Central memory CD4-positive, alpha-beta T cell (primary cell): ENCODE results near the gene SLC13A4.
A peak's percentile ranks its signal among the peaks of the same experiment; 100 is the strongest.
"Not testable (repeated sequence)": the region's sequence is repeated elsewhere in the genome, so short reads cannot be mapped to it uniquely, and the experiment has no call there.

ENCODE experiments used
- DNase-seq: peaks from one replicate; pipeline ENCODE4 v3.0.0; 2022

Gene SLC13A4

DNA sequence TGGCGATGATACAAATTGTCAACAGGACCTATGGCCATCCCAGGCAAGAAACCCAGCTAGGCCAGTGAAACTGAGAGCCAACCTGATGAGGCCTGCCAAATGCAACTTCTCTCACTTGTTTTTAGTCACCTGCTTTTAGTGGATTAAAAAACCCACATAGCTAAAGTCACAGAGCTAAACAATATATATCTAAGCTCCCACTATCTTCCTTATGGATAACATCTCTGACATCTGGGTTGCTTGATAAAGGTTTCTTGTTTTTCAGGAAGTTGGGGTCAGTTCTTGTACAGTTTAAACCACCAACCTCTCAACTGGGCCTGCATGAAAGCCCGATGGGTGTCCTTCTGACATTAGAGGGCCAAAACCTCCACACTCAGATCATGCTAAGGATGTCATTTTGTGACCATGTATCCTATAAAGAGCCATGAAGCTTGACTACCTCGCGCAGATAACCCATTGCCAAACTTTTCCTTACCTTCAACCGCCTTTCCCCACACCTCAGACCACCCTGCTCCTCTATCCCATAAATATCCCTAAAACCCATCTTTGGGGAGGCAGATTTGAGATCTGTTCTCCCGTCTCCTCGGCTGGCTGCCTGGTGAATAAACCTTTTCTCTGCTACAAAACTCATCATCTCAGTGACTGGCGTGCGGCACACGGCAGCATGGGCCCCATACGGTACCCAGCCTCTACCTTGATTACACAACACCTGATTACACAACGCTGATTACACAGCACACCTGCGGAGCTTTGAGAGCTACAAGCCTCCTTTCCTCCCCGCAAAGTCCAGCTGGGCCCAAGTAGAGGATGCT, 66.5 kb downstream of the SLC13A4 start:
- DNase-seq: no peak

DNA sequence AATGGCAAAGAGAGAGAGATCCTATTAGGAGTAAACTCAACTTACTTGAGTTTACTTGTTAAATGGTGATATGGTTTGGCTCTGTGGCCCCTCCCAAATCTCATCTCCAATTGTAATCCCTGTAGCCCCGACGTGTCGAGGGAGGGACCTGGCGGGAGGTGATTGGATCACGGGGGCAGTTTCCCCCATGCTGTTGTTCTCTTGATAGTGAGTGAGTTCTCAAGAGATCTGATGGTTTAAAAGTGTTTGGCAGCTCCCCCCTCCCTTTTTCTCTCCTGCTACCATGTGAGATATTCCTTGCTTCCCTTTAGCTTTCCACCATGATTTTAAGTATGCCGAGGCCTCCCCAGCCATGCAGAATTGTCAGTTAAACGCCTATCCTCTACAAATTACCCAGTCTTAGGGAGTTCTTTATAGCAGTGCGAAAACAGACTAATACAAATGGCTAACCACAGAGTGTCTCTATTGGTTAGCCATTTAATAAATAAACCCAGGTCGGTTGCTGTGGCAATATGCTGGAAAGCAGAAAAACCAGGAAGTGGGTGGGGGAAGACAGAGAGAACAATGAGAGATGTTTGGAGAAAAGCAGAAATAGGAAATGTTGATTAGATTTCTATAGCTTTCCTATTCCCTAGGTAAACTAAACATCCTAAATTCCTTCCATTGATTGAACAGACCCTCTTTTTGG, 68.7 kb downstream of the SLC13A4 start:
- no peak for DNase-seq

DNA sequence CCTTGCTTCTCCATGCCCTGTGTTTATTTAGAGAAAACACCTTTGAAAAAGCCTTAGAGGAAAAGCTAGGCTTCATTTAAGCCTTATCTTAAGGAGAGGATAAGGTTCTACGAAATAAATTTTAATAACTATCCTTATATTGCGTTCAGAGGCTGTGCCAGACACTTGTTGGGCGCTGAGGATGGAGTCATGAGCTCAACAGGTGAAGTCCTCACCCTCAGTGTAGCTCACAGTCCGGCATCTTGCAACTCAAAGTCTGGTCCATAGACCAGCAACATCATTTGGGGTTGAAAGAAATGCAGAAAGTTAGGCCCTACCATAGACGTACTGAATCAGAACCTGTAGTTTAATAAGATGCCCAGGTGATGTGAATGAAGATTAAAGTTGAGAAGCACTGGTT, 69.4 kb downstream of the SLC13A4 start:
- DNase-seq: no peak

DNA sequence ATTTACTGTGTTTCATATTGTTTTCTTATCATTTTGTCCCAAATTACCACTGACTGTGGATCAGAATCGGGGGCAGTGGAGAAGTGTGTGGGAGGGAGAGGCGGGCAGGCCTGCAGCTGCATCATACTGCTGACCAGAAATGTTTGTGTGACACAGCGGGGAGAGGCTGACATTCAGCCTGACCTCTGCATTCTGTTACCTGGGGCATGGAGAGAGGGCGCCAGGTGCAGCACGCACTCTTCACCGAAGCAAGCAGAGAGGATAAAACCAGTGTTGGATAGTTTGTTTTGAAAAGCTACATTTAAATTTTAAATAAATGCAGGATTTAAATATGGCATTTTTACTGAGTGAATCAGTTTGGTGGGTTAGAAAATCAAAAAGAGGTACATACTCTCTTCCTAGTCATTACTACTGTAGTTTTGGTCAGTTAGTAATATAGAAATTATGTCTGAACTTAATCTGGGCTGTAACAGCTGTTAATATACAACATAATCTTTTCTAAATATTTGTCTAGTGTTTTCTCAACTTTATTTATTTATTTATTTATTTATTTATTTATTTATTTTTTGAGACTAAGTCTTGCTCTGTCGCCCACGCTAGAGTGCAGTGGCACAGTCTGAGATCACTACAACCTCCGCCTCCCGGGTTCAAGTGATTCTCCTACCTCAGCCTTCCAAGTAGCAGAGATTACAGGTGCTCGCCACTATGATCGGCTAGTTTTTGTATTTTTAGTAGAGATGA, 74.5 kb downstream of the SLC13A4 start:
- DNase-seq: no peak

DNA sequence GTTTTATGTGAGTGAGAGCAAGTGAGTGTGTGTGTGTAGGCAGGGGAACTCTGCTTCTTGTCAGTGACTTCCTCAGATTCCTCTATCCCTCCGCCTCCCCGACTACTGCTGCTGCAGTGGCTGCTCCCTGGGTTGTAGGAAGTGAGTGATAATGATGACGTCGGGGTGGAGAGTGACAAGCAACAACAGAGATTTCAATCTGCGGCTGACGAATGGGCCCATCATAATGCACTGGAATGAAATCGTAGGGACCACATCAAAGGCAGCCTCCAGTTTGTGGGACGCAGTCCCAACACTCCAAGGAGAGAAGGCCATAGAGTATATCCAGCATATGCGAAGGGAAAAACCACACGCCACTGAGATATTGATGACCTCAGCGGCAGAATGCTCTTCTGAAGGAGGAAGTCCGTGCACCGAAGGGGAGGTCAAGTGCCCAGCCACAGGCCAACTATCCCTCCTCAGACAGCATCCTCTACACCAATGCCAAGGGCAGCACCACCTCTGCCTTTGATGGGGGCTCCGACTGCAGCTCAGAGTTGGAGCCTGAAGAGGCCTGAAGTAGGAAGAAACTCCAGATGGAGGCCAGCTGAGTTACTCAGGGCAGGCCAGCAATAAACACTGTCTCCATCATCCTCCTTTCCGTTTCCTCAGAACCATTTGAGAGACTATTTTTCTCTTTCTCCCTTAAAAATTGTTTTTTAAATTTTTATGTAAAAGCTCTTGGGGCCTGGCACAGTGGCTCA, 77.0 kb downstream of the SLC13A4 start:
- DNase-seq: no peak

DNA sequence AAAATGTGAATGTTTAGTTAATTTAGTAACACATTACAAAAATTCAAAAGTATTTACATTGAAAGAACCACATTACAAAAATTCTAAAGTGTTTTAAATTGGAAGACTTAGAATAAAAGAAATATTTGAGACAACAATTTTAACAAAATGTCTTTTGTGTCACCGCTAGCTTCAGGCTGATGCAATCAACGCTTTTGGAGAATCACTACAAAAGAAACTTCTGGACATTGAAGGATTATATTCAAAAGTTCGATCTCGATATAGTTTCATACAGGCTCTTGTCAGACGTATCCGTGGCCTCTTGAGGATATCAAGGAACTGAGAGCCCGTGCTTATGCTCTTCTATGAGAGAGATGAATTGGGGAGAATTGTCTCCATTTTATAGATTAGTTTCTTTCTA, 79.8 kb downstream of the SLC13A4 start:
- no peak for DNase-seq

DNA sequence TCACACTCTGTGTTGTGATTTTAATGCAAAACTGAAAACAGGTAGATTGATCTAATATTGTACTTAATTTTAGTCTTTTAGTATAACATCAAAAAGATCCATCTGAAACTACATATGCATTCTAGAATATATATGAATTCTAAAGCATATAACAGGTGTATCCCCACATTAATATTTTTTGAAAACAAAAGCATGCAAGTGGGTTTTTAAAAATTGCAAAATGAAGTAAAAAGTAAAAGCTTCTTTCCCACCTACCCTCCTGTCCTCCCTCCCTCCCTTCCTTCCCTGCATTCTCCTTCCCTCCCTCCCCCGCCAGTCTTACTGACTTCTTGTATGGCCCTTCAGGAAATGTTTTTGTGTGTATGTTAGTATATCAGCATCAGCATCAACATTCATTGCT, 80.2 kb downstream of the SLC13A4 start:
- no peak for DNase-seq

DNA sequence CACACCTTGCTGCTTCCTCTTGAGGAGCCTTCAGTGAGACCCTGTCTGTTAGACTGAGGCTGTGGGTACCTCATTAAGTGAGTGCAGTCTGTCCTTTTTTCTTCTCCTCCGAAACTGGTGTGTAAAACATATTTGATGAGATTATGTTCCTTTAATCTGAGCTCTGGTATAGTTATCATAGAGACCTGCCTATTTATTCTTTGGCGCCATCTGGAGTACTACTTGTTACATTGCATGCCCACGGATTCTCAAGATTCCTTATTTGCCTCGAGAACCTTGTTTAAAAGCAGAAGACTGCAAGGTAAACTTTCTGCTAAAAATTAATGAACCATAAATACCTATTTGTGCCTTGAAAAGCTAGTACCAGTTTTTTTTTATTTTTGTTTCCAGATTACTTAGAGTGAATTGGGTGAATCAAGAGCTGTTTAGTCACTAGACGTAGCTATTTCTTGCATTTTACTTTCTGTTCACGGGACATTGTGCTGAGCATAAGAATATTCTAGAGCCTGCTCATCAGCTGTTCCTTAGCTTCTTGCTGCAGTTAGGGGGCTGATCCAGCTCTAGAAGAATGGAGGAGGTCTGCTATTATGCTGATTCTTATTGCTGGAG, 82.6 kb downstream of the SLC13A4 start:
- peak; percentile 37 for DNase-seq

DNA sequence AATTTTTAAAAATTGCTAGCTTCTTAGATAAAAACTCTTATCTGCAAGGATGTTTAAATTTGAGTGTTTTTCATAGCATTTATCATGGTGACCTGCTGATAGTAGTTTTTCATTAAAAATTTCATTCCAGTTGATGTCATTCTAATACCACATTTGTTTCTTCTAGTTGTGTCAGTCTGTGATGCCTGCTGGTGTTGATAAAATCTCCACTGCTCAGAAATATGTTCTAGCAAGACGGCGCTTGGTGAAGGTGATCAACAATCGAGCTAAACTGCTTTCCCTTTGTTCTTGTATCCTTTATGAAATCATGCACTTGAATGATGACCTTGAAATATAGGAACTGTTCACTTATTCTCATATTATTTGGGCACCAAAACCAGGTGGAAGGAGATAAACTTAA, 83.3 kb downstream of the SLC13A4 start:
- no peak for DNase-seq

DNA sequence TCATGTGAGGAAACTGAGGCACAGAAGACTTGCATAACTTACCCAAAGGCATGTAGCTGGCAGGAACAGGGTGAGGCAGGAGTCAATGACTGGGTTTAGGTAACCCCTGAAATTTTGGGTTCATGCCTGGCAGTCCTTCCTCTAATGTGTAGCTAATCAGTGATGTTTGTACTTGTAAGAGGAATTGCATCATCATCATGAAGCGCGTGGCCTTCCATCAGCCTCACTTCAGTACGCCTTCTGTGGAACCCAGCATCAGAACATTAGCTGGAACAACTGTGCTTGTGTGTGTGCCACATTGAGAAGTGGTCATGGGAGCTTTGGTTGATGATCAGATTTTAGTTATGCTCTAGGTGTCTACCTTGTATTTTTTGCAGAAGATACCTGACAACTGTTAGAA, 83.8 kb downstream of the SLC13A4 start:
- no peak for DNase-seq

DNA sequence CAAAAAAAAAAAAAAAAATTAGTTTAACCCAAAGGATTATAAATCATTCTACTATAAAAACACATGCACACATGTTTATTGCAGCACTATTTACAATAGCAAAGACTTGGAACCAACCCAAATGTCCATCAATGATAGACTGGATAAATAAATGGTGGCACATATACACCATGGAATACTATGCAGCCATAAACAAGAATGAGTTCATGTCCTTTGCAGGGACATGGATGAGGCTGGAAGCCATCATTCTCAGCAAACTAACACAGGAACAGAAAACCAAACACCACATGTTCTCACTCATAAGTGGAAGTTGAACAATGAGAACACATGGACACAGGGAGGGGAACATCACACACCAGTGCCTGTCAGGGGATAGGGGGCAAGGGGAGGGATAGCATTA, 88.3 kb downstream of the SLC13A4 start:
- not testable (repeated sequence) for DNase-seq

DNA sequence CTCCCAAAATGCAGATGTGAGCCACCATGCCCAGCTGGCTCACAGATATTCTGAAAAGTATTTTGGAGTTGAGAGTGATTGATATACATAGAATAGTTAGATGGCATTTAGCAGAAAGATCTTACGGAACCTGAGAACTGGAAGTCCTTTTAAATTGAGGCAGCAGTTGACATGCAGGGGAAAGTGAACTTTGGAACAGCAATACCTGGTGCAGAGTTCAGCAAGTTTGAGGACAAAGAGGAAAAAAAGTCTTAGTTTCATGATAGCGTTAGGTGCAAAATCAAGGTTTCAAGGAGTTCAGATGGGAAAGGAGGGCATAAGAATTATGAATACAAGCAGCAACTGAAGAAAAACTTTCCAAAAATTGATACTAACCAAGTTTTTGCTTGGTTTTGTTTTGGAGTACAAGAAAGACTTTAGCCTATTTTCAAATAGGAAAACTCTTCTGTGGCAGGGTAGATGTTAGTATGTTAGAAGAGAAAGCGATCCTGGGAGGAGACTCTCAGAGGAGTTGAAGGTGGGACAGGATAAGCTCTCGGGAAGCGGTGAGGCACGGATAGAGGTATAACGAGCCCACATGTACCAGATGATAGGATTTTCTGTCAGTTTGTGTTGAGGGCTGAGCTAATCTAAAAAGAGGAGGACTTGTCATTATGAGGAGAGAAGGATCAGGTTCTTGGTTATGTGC, 93.7 kb downstream of the SLC13A4 start:
- DNase-seq: no peak
